ENCODE results near the gene SPANXC.

Gene SPANXC

DNA sequence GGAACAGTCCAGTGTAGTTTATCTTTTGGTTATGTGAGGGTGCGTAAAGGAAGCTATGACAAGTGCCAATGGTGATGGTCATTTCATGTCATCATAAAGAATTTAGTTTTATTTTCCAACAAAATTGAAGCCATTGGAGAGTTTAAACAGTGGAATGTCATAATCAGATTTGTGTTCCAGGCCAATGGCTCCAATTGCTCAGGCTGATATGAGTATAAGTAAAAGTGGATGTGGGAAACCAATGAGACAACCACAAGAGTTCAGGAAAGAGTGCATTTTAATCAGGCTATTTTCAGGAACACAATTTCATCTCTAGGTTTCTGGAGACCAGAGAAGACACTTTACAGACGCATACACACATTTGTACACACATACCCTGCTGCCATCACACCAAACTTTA lies 20.7 kb downstream of the SPANXC start:
- Histone ChIP-seq H3K14ac (ENCODE audit: low read length in 2 of 2) (no peak overlapping the region), H3K4ac (ENCODE audit: low read depth in 1 of 2, low read length in 2 of 2) (no peak overlapping the region), H3K79me1 (replicated peaks; ENCODE audit: low read length, poor library complexity, severe bottlenecking) (no peaks in the 10 kb centered on the region), H3K36me3 (ENCODE audit: control insufficient read depth in 1 of 2, insufficient read depth in 2 of 2, low read depth in 1 of 2, low read length in 2 of 2) (no peaks in the 10 kb centered on the region), H2BK12ac (ENCODE audit: low read length in 2 of 2) (no peak overlapping the region), H3K4me1 (ENCODE audit: control insufficient read depth, insufficient read depth, low read depth, low read length) (no peaks in the 10 kb centered on the region), H2BK5ac (ENCODE audit: low read depth, low read length, poor library complexity, severe bottlenecking) (no peak overlapping the region), H3K9me3 (ENCODE audit: control insufficient read depth, low read length) (no peaks in the 10 kb centered on the region), H2BK120ac (ENCODE audit: low read depth, low read length) (no peak overlapping the region), H2AFZ (ENCODE audit: low read depth, low read length) (no peak overlapping the region), H2BK15ac (ENCODE audit: low read depth, poor library complexity, severe bottlenecking) (no peak overlapping the region), H3K27me3 (ENCODE audit: control insufficient read depth in 1 of 2, insufficient read depth in 1 of 2, low read length in 2 of 2) (no peaks in the 10 kb centered on the region), H4K8ac (ENCODE audit: low read length) (no peak overlapping the region), H3K4me3 (ENCODE audit: insufficient read depth in 1 of 2, low read depth in 1 of 2, low read length in 2 of 2) (no peak overlapping the region), H3K9ac (ENCODE audit: low read length) (no peak overlapping the region), H3K18ac (ENCODE audit: low read depth in 1 of 2, low read length in 2 of 2) (no peak overlapping the region), H2AK5ac (ENCODE audit: low read length, severe bottlenecking) (no peak overlapping the region), H3K27ac (ENCODE audit: low read length, poor library complexity, severe bottlenecking) (no peak overlapping the region), H3K23ac (ENCODE audit: low read length in 2 of 2) (no peak overlapping the region), H4K91ac (ENCODE audit: low read length) (no peak overlapping the region), H3K4me2 (ENCODE audit: low read length, poor library complexity, severe bottlenecking) (no peak overlapping the region)
- WGBS, result no CpG with 5 or more reads among the region's 2 CpGs
- DNase-seq, result peak; percentile 1

DNA sequence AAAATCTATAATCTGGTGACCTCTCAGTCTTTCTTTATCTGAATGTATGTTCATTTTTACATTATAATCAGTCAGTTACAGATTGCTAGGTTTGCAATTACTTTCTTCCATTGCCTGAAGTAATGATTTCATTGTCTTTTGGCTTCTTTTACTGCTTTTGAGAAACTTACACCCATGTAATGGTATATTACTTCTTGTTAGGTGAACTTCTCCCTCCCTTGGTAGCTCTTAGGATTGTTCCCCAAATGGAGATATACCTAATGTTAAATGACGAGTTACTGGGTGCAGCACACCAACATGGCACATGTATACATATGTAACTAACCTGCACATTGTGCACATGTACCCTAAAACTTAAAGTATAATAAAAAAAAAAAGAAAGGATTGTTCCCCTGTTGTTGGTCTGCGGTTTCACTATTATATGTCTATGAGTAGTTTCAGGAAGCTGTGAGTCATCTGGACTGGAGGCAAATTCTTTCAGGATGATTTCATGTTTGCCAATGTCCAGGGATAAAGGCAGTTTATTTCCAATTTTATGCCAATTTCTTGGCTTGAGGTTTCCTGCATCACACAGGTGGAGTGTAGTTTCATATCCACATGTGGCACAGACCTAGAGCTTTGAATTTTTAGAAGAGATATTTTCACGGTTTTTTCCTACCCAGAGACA lies 21.8 kb downstream of the SPANXC start:
- 0% methylated on average over 2 of the region's 3 CpGs for WGBS
- H3K27ac ChIP-seq (ENCODE audit: low read length, poor library complexity, severe bottlenecking), result peak overlapping the region; percentile 61
- H3K9ac ChIP-seq (ENCODE audit: low read length), result peak overlapping the region; percentile 15
- H2AK5ac ChIP-seq (ENCODE audit: low read length, severe bottlenecking), result no peak overlapping the region
- H3K4me3 ChIP-seq (ENCODE audit: insufficient read depth in 1 of 2, low read depth in 1 of 2, low read length in 2 of 2), result peak overlapping the region in 1 of 2 experiments; percentile 40
- peak; percentile 72 for DNase-seq
- H3K18ac ChIP-seq (ENCODE audit: low read depth in 1 of 2, low read length in 2 of 2), result no peak overlapping the region
- H4K8ac ChIP-seq (ENCODE audit: low read length), result no peak overlapping the region
- H3K4ac ChIP-seq (ENCODE audit: low read depth in 1 of 2, low read length in 2 of 2), result no peak overlapping the region
- no peak overlapping the region for H2AFZ ChIP-seq (ENCODE audit: low read depth, low read length)
- no peak overlapping the region for H2BK15ac ChIP-seq (ENCODE audit: low read depth, poor library complexity, severe bottlenecking)
- H3K27me3 ChIP-seq (ENCODE audit: control insufficient read depth in 1 of 2, insufficient read depth in 1 of 2, low read length in 2 of 2), result no peaks in the 10 kb centered on the region
- H3K23ac ChIP-seq (ENCODE audit: low read length in 2 of 2), result no peak overlapping the region
- no peak overlapping the region for H3K4me2 ChIP-seq (ENCODE audit: low read length, poor library complexity, severe bottlenecking)
- H3K9me3 ChIP-seq (ENCODE audit: control insufficient read depth, low read length), result no peaks in the 10 kb centered on the region
- no peak overlapping the region for H4K91ac ChIP-seq (ENCODE audit: low read length)
- no peak overlapping the region for H2BK12ac ChIP-seq (ENCODE audit: low read length in 2 of 2)
- H2BK5ac ChIP-seq (ENCODE audit: low read depth, low read length, poor library complexity, severe bottlenecking), result no peak overlapping the region
- H2BK120ac ChIP-seq (ENCODE audit: low read depth, low read length), result no peak overlapping the region
- H3K4me1 ChIP-seq (ENCODE audit: control insufficient read depth, insufficient read depth, low read depth, low read length), result no peaks in the 10 kb centered on the region
- no peaks in the 10 kb centered on the region for H3K79me1 ChIP-seq (replicated peaks; ENCODE audit: low read length, poor library complexity, severe bottlenecking)
- no peak overlapping the region for H3K14ac ChIP-seq (ENCODE audit: low read length in 2 of 2)
- H3K36me3 ChIP-seq (ENCODE audit: control insufficient read depth in 1 of 2, insufficient read depth in 2 of 2, low read depth in 1 of 2, low read length in 2 of 2), result no peaks in the 10 kb centered on the region

DNA sequence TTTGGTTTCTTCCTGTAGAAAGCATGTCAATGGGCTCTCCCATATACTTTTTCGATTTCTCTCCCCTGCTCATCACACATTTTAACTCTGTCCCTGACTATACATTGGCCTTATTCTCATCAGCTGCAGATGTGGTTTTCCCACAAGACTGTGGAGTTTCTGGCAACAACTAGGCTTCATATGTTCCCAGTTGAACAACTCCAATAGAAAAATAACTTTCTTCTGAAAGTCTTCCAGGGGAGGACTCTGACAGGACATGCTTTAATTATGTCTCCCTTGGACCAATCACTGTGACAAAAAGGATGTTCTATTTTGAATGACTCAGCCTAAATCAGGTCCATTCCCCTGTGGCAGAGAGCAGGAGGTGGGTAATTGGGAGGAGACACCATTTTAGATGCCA lies 28.1 kb downstream of the SPANXC start:
- Histone ChIP-seq H2BK120ac (ENCODE audit: low read depth, low read length) (no peak overlapping the region), H2BK15ac (ENCODE audit: low read depth, poor library complexity, severe bottlenecking) (no peak overlapping the region), H3K14ac (ENCODE audit: low read length in 2 of 2) (no peak overlapping the region), H4K91ac (ENCODE audit: low read length) (no peak overlapping the region), H3K4me3 (ENCODE audit: insufficient read depth in 1 of 2, low read depth in 1 of 2, low read length in 2 of 2) (no peak overlapping the region), H4K8ac (ENCODE audit: low read length) (no peak overlapping the region), H2BK12ac (ENCODE audit: low read length in 2 of 2) (no peak overlapping the region), H3K4ac (ENCODE audit: low read depth in 1 of 2, low read length in 2 of 2) (no peak overlapping the region), H2BK5ac (ENCODE audit: low read depth, low read length, poor library complexity, severe bottlenecking) (no peak overlapping the region), H3K4me2 (ENCODE audit: low read length, poor library complexity, severe bottlenecking) (no peak overlapping the region), H3K18ac (ENCODE audit: low read depth in 1 of 2, low read length in 2 of 2) (no peak overlapping the region), H2AFZ (ENCODE audit: low read depth, low read length) (no peak overlapping the region), H2AK5ac (ENCODE audit: low read length, severe bottlenecking) (no peak overlapping the region), H3K23ac (ENCODE audit: low read length in 2 of 2) (no peak overlapping the region), H3K4me1 (ENCODE audit: control insufficient read depth, insufficient read depth, low read depth, low read length) (no peaks in the 10 kb centered on the region), H3K27me3 (ENCODE audit: control insufficient read depth in 1 of 2, insufficient read depth in 1 of 2, low read length in 2 of 2) (no peaks in the 10 kb centered on the region), H3K9me3 (ENCODE audit: control insufficient read depth, low read length) (no peaks in the 10 kb centered on the region), H3K79me1 (replicated peaks; ENCODE audit: low read length, poor library complexity, severe bottlenecking) (no peaks in the 10 kb centered on the region), H3K9ac (ENCODE audit: low read length) (no peak overlapping the region), H3K36me3 (ENCODE audit: control insufficient read depth in 1 of 2, insufficient read depth in 2 of 2, low read depth in 1 of 2, low read length in 2 of 2) (no peaks in the 10 kb centered on the region), H3K27ac (ENCODE audit: low read length, poor library complexity, severe bottlenecking) (no peak overlapping the region)
- no peak for DNase-seq
- 97% methylated on average over 1 of the region's 1 CpG for WGBS

DNA sequence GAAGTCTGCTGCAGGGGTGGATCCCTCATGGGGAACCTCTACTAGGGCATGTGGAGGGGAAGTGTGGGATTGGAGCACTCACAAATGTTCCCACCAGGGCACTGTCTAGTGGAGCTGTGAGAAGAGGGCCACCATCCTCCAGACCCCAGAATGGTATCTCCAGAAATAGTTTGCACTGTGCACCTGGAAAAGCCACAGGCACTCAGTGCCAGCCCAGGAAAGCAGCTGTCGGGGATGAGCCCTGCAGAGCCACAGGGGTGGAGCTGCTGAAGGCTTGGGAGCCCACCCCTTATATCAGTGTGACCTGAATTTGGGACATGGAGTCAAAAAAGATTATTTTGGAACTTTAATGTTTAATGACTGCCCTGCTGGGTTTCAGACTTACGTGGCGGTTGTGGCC lies 40.4 kb downstream of the SPANXC start:
- Histone ChIP-seq H3K4me2 (ENCODE audit: low read length, poor library complexity, severe bottlenecking) (no peak overlapping the region), H2BK120ac (ENCODE audit: low read depth, low read length) (no peak overlapping the region), H4K8ac (ENCODE audit: low read length) (no peak overlapping the region), H3K27me3 (ENCODE audit: control insufficient read depth in 1 of 2, insufficient read depth in 1 of 2, low read length in 2 of 2) (no peaks in the 10 kb centered on the region), H3K36me3 (ENCODE audit: control insufficient read depth in 1 of 2, insufficient read depth in 2 of 2, low read depth in 1 of 2, low read length in 2 of 2) (no peaks in the 10 kb centered on the region), H2BK15ac (ENCODE audit: low read depth, poor library complexity, severe bottlenecking) (no peak overlapping the region), H2AFZ (ENCODE audit: low read depth, low read length) (no peak overlapping the region), H3K4ac (ENCODE audit: low read depth in 1 of 2, low read length in 2 of 2) (no peak overlapping the region), H3K4me3 (ENCODE audit: insufficient read depth in 1 of 2, low read depth in 1 of 2, low read length in 2 of 2) (no peak overlapping the region), H2AK5ac (ENCODE audit: low read length, severe bottlenecking) (no peak overlapping the region), H3K27ac (ENCODE audit: low read length, poor library complexity, severe bottlenecking) (no peak overlapping the region), H3K23ac (ENCODE audit: low read length in 2 of 2) (no peak overlapping the region), H2BK12ac (ENCODE audit: low read length in 2 of 2) (no peak overlapping the region), H3K9me3 (ENCODE audit: control insufficient read depth, low read length) (no peaks in the 10 kb centered on the region), H3K79me1 (replicated peaks; ENCODE audit: low read length, poor library complexity, severe bottlenecking) (no peaks in the 10 kb centered on the region), H3K4me1 (ENCODE audit: control insufficient read depth, insufficient read depth, low read depth, low read length) (no peaks in the 10 kb centered on the region), H2BK5ac (ENCODE audit: low read depth, low read length, poor library complexity, severe bottlenecking) (no peak overlapping the region), H3K9ac (ENCODE audit: low read length) (no peak overlapping the region), H4K91ac (ENCODE audit: low read length) (no peak overlapping the region), H3K18ac (ENCODE audit: low read depth in 1 of 2, low read length in 2 of 2) (no peak overlapping the region), H3K14ac (ENCODE audit: low read length in 2 of 2) (no peak overlapping the region)
- 93% methylated on average over 3 of the region's 3 CpGs for WGBS
- DNase-seq, result no peak
